ENCODE results near the gene IKZF2. TPM values are rescaled to one million over a fixed set of nuclear protein-coding genes. Genes with fewer than 3 reads are reported as not detected.

Gene IKZF2
- total RNA-seq, 1 experiment from 2014 or later = 3.0 TPM

DNA sequence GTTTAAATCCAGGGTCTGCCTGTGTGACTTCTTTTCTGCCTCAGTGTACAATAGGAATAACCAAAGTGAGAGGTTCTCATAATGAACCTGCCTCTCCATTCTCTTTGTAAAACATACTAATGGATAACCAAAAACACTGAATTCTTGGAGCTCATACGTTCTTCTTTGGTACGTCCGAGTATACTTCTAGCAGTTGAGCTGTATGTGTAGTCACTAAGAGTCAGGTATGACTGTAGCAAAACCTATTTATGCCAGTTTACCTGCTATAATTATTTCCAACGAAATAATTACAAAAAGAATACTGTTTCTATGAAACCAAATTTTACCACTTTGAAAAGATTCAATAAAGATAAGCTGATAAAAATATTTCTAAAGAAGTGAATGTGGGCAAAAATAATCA, 109.2 kb downstream of the IKZF2 start:
- H2AK5ac ChIP-seq (ENCODE audit: insufficient read length, low read length) = no peak overlapping the region
- H3K79me1 ChIP-seq (ENCODE audit: insufficient read depth, low read depth, low read length, poor library complexity, severe bottlenecking) = no peaks in the 10 kb centered on the region
- H2BK5ac ChIP-seq (ENCODE audit: insufficient read length, low read length) = no peak overlapping the region
- H4K8ac ChIP-seq (replicated peaks; ENCODE audit: insufficient read length, low read depth, low read length) = no peak overlapping the region
- Mint-ChIP-seq H3K36me3 (ENCODE audit: insufficient read depth in 1 of 3, low read depth in 3 of 3) (peaks cover 2 to 19% (median 7%) of the 10 kb centered on the region in 3 experiments; a peak in 5 of 7 replicates), H3K4me3 (no peak overlapping the region), H3K9me3 (peaks cover 9 to 12% of the 10 kb centered on the region in 2 experiments; a peak in 3 of 5 replicates), H3K27ac (no peak overlapping the region), H3K27me3 (ENCODE audit: low read depth) (no peaks in the 10 kb centered on the region), H3K4me1 (peaks cover 3 to 5% of the 10 kb centered on the region in 2 experiments)
- H3K27ac ChIP-seq (ENCODE audit: insufficient read length, low read depth, low read length) = no peak overlapping the region
- no peak overlapping the region for H4K5ac ChIP-seq (ENCODE audit: insufficient read length, low read depth, low read length)
- no peak overlapping the region for H3K4me2 ChIP-seq (ENCODE audit: insufficient read depth, insufficient read length, low read length)
- H3K9me3 ChIP-seq (ENCODE audit: control insufficient read depth, low read depth, low read length) = no peaks in the 10 kb centered on the region
- H3K4me1 ChIP-seq (ENCODE audit: insufficient read depth, low read length) = no peaks in the 10 kb centered on the region
- no peak overlapping the region for H3K14ac ChIP-seq (ENCODE audit: insufficient read depth, low read length)
- DNase-seq = no peak
- H2BK20ac ChIP-seq (ENCODE audit: low read depth, low read length, poor library complexity, severe bottlenecking) = no peak overlapping the region
- no peak overlapping the region for H3K18ac ChIP-seq (ENCODE audit: insufficient read length, low read depth, low read length)
- no peak overlapping the region for H2BK15ac ChIP-seq (ENCODE audit: low read depth, low read length)
- no peaks in the 10 kb centered on the region for H3K27me3 ChIP-seq (ENCODE audit: insufficient read depth, low read length)
- TF ChIP-seq, protein P1, sequence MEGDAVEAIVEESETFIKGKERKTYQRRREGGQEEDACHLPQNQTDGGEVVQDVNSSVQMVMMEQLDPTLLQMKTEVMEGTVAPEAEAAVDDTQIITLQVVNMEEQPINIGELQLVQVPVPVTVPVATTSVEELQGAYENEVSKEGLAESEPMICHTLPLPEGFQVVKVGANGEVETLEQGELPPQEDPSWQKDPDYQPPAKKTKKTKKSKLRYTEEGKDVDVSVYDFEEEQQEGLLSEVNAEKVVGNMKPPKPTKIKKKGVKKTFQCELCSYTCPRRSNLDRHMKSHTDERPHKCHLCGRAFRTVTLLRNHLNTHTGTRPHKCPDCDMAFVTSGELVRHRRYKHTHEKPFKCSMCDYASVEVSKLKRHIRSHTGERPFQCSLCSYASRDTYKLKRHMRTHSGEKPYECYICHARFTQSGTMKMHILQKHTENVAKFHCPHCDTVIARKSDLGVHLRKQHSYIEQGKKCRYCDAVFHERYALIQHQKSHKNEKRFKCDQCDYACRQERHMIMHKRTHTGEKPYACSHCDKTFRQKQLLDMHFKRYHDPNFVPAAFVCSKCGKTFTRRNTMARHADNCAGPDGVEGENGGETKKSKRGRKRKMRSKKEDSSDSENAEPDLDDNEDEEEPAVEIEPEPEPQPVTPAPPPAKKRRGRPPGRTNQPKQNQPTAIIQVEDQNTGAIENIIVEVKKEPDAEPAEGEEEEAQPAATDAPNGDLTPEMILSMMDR (conservative IDR thresholded peaks at IDR 0.05) = no peak
- no CpG with 5 or more reads among the region's 4 CpGs for WGBS (ENCODE audit: extremely low coverage, insufficient read length, low lambda C conversion rate)
- no peak overlapping the region for H3K56ac ChIP-seq (ENCODE audit: insufficient read length, low read depth, low read length)
- no peaks in the 10 kb centered on the region for H4K20me1 ChIP-seq (ENCODE audit: control insufficient read depth, insufficient read depth, insufficient read length)
- no peaks in the 10 kb centered on the region for H3K23me2 ChIP-seq (ENCODE audit: insufficient read length, low read depth, low read length, poor library complexity, severe bottlenecking)
- no peak overlapping the region for H3T11ph ChIP-seq (ENCODE audit: low read length)
- H2AFZ ChIP-seq (ENCODE audit: low read length) = no peak overlapping the region
- H3K9ac ChIP-seq (ENCODE audit: extremely low read depth, insufficient read length, low read length) = no peak overlapping the region
- H3K79me2 ChIP-seq (ENCODE audit: insufficient read depth, low read length) = no peaks in the 10 kb centered on the region
- H2BK120ac ChIP-seq (ENCODE audit: low read depth, low read length, poor library complexity, severe bottlenecking) = no peak overlapping the region
- no peak overlapping the region for H3K4ac ChIP-seq (ENCODE audit: low read depth, low read length)
- H2BK12ac ChIP-seq (ENCODE audit: insufficient read length, low read depth, low read length) = no peak overlapping the region
- H3K23ac ChIP-seq (ENCODE audit: insufficient read length, low read depth, low read length) = no peak overlapping the region
- no peak overlapping the region for H4K91ac ChIP-seq (ENCODE audit: insufficient read length, low read depth, low read length)
